ENCODE results near the gene MYL10.

DNA sequence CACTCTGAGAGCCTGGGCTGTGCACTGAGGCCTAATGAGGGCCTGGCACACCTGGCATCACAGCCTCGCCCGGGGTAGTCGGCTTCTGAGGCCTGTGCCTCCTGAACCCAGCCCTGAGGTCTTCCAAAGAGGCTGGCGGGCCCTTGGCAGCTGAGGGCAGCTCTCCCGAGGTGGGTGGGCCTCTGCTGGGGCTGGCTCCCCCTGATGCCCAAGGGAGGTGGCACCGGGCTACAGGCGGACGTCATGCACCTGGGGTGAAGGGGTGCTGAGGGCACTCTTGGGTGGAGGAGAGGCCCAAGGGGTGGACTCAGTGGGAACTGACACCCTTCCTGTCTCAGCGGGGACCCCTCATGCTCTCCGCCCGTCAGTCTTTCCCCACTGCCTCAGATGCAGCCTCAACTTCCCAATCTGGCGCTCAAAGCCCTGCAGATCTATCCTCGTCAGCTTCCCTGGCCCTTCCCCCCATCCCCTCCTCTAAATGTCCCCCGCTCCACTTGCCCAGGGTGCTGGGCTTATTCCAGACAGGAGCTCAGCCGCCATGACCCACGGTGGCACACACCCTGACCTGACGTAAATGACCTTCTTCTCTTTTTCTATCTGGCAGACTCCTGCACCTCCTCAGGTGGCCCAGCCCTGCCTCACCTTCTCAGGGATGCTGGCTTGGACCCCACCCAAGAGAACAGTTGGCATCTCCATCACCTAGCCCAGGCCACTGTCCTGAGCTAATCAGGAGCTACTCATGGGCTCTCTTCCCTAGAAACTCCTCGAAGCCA lies 38.2 kb downstream of the MYL10 start:
- no peak for TF ChIP-seq POLR2AphosphoS5 (IDR thresholded peaks at IDR 0.05; ENCODE audit: low read depth, low read length)
- no peak for TF ChIP-seq SIN3A (IDR thresholded peaks at IDR 0.05; ENCODE audit: low read depth)
- TF ChIP-seq, protein P1, sequence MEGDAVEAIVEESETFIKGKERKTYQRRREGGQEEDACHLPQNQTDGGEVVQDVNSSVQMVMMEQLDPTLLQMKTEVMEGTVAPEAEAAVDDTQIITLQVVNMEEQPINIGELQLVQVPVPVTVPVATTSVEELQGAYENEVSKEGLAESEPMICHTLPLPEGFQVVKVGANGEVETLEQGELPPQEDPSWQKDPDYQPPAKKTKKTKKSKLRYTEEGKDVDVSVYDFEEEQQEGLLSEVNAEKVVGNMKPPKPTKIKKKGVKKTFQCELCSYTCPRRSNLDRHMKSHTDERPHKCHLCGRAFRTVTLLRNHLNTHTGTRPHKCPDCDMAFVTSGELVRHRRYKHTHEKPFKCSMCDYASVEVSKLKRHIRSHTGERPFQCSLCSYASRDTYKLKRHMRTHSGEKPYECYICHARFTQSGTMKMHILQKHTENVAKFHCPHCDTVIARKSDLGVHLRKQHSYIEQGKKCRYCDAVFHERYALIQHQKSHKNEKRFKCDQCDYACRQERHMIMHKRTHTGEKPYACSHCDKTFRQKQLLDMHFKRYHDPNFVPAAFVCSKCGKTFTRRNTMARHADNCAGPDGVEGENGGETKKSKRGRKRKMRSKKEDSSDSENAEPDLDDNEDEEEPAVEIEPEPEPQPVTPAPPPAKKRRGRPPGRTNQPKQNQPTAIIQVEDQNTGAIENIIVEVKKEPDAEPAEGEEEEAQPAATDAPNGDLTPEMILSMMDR (IDR thresholded peaks at IDR 0.05 in 2 of 3, conservative IDR thresholded peaks at IDR 0.05 in 1 of 3; ENCODE audit: borderline replicate concordance in 1 of 3, insufficient read depth in 1 of 3, low read depth in 2 of 3, low read length in 2 of 3): no peak
- TF ChIP-seq EZH2 (IDR thresholded peaks at IDR 0.05): no peak
- no peak for TF ChIP-seq SP1 (IDR thresholded peaks at IDR 0.05; ENCODE audit: low read depth)
- no peak for TF ChIP-seq POLR2A (IDR thresholded peaks at IDR 0.05; ENCODE audit: borderline replicate concordance, extremely low read depth, insufficient read depth, insufficient read length)
- TF ChIP-seq RAD21 (IDR thresholded peaks at IDR 0.05; ENCODE audit: low read depth): no peak
- TF ChIP-seq, protein P2, sequence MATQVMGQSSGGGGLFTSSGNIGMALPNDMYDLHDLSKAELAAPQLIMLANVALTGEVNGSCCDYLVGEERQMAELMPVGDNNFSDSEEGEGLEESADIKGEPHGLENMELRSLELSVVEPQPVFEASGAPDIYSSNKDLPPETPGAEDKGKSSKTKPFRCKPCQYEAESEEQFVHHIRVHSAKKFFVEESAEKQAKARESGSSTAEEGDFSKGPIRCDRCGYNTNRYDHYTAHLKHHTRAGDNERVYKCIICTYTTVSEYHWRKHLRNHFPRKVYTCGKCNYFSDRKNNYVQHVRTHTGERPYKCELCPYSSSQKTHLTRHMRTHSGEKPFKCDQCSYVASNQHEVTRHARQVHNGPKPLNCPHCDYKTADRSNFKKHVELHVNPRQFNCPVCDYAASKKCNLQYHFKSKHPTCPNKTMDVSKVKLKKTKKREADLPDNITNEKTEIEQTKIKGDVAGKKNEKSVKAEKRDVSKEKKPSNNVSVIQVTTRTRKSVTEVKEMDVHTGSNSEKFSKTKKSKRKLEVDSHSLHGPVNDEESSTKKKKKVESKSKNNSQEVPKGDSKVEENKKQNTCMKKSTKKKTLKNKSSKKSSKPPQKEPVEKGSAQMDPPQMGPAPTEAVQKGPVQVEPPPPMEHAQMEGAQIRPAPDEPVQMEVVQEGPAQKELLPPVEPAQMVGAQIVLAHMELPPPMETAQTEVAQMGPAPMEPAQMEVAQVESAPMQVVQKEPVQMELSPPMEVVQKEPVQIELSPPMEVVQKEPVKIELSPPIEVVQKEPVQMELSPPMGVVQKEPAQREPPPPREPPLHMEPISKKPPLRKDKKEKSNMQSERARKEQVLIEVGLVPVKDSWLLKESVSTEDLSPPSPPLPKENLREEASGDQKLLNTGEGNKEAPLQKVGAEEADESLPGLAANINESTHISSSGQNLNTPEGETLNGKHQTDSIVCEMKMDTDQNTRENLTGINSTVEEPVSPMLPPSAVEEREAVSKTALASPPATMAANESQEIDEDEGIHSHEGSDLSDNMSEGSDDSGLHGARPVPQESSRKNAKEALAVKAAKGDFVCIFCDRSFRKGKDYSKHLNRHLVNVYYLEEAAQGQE (IDR thresholded peaks at IDR 0.05; ENCODE audit: low read depth): no peak
- TF ChIP-seq CEBPB (IDR thresholded peaks at IDR 0.05; ENCODE audit: low read depth): no peak
- TF ChIP-seq SRF (IDR thresholded peaks at IDR 0.05; ENCODE audit: low read depth): no peak
